Cardiac fibroblast (primary cell): Measurements from ENCODE around the gene MAML2.
A peak's percentile ranks its signal among the peaks of the same experiment; 100 is the strongest.

Experiments
- DNase-seq, 2 donors: peaks; one replicate each; pipeline versions ENCODE4 v3.0.0 to v3.0.0-alpha.2; 2010; ENCODE audit warnings: low read depth in 2 of 2
- H3K4me3 ChIP-seq, 2 donors: replicated peaks in 1 of 2; 1 replicate in 1 of 2; 2 replicates in 1 of 2; pipeline ENCODE4 v1.5.1; 2011; ENCODE audit warnings: low read depth in 2 of 2, low read length in 2 of 2, mild to moderate bottlenecking in 2 of 2, moderate library complexity in 1 of 2
- CTCF ChIP-seq: IDR thresholded peaks from one replicate; pipeline ENCODE4 v1.5.1; 2011; ENCODE audit warnings: low read depth, mild to moderate bottlenecking, low read length, inconsistent platforms

The MAML2 gene

GRCh38 chr11:96299155-96299888 is 43.7 kb downstream of the MAML2 start:
- H3K4me3 ChIP-seq = no peak overlapping the region
- DNase-seq = no peak
- TF ChIP-seq CTCF = no peak

GRCh38 chr11:96295369-96295768 is 47.6 kb downstream of the MAML2 start:
- TF ChIP-seq CTCF = no peak
- H3K4me3 ChIP-seq = no peak overlapping the region
- DNase-seq = no peak

GRCh38 chr11:96294289-96294688 is 48.7 kb downstream of the MAML2 start:
- no peak for TF ChIP-seq CTCF
- H3K4me3 ChIP-seq = no peak overlapping the region
- peak in 1 of 2 donors; percentile 25 for DNase-seq

GRCh38 chr11:96293598-96294021 is 49.4 kb downstream of the MAML2 start:
- TF ChIP-seq CTCF = no peak
- H3K4me3 ChIP-seq = no peak overlapping the region
- peak; percentile 38 to 55 for DNase-seq

- TF ChIP-seq CTCF = no peak
- no peak for DNase-seq
- H3K4me3 ChIP-seq = no peak overlapping the region
Measured at GRCh38 chr11:96293109-96293508, 49.9 kb downstream of the MAML2 start.

- DNase-seq = peak in 1 of 2 donors; percentile 19
- no peak overlapping the region for H3K4me3 ChIP-seq
- TF ChIP-seq CTCF = no peak
Measured at GRCh38 chr11:96292291-96293010, 50.5 kb downstream of the MAML2 start.
